Esophagus muscularis mucosa (tissue), 3 donors: ENCODE results near the gene KLK7.

Source experiments
- CTCF ChIP-seq, 3 experiments: fragments of 200-600 bp in 2 of 3; fragments of 450-650 bp in 1 of 3; sonication (generic) in 2 of 3; IDR thresholded peaks; one replicate each; pipeline ENCODE4 v1.5.1; 2017 to 2019; ENCODE audit warnings: antibody characterized with exemption in 3 of 3, mild to moderate bottlenecking in 2 of 3, moderate library complexity in 1 of 3
- POLR2AphosphoS5 ChIP-seq, 2 donors: sonication (generic); formaldehyde crosslinking; IDR thresholded peaks; one replicate each; pipeline ENCODE4 v1.6.1; 2017; ENCODE audit warnings: antibody characterized with exemption in 2 of 2

- no peak for TF ChIP-seq POLR2AphosphoS5 (IDR thresholded peaks at IDR 0.05)
- TF ChIP-seq CTCF (IDR thresholded peaks at IDR 0.05): peak; percentile 39 to 66 (median 57)
Measured at GRCh38 chr19:51020988-51021651, 37.4 kb upstream of the KLK7 start.
